GM23338 (cell line): Measurements from ENCODE around the gene FOXF1. TPM values are rescaled to one million over a fixed set of nuclear protein-coding genes. Genes with fewer than 3 reads are reported as not detected.

Experiments
- ATAC-seq: fragments of 200-7000 bp; cut with Tn5 transposase; 3 replicates; pipeline ENCODE4 v1.9.1; 2020
- DNase-seq: peaks from one replicate; pipeline ENCODE4 v3.0.0-alpha.2; 2015; ENCODE audit warnings: low spot score
- H2AFZ ChIP-seq: fragments of 200-600 bp; sonication (generic); 2 replicates; pipeline ENCODE4 v1.8.0; 2016; ENCODE audit warnings: antibody characterized with exemption, mild to moderate bottlenecking, moderate library complexity
- H3F3A ChIP-seq: fragments of 200-600 bp; sonication (generic); replicated peaks from 2 replicates; pipeline ENCODE4 v1.8.0; 2017; ENCODE audit warnings: antibody characterized with exemption, mixed run types, low read depth
- H3K27ac ChIP-seq: fragments of 200-600 bp; sonication (generic); 2 replicates; pipeline ENCODE4 v1.6.1; 2016; ENCODE audit warnings: low read depth
- H3K27me3 ChIP-seq: fragments of 200-600 bp; sonication (generic); 2 replicates; pipeline ENCODE4 v1.8.0; 2016; ENCODE audit warnings: mild to moderate bottlenecking, mixed run types, moderate library complexity; ENCODE audit not compliant: insufficient read depth
- H3K36me3 ChIP-seq: fragments of 200-600 bp; sonication (generic); 2 replicates; pipeline ENCODE4 v1.8.0; 2016; ENCODE audit warnings: mild to moderate bottlenecking; ENCODE audit not compliant: insufficient read depth
- H3K4me1 ChIP-seq: fragments of 200-600 bp; sonication (generic); 2 replicates; pipeline ENCODE4 v1.8.0; 2016; ENCODE audit warnings: mild to moderate bottlenecking, moderate library complexity; ENCODE audit not compliant: insufficient read depth
- H3K4me2 ChIP-seq: fragments of 200-600 bp; sonication (generic); 2 replicates; pipeline ENCODE4 v1.7.1; 2017; ENCODE audit warnings: mixed run types
- H3K4me3 ChIP-seq: fragments of 200-600 bp; sonication (generic); 2 replicates; pipeline ENCODE4 v1.6.1; 2016; ENCODE audit warnings: mixed run types
- H3K79me2 ChIP-seq: fragments of 200-600 bp; sonication (generic); replicated peaks from 2 replicates; pipeline ENCODE4 v1.8.0; 2017; ENCODE audit warnings: mild to moderate bottlenecking; ENCODE audit not compliant: insufficient read depth
- H3K9me2 ChIP-seq: fragments of 200-600 bp; sonication (generic); 2 replicates; pipeline ENCODE4 v1.8.0; 2017; ENCODE audit not compliant: insufficient read depth
- H4K20me1 ChIP-seq: fragments of 200-600 bp; sonication (generic); replicated peaks from 2 replicates; pipeline ENCODE4 v1.8.0; 2017; ENCODE audit warnings: mild to moderate bottlenecking; ENCODE audit not compliant: insufficient read depth
- H3K27ac Mint-ChIP-seq: 2 replicates; pipeline ENCODE4 v1.8.0; 2020; ENCODE audit warnings: inconsistent platforms, mild to moderate bottlenecking, moderate library complexity, mixed read lengths
- H3K27me3 Mint-ChIP-seq: 3 replicates; pipeline ENCODE4 v1.8.0; 2022; ENCODE audit warnings: low read depth, mild to moderate bottlenecking, moderate library complexity, mixed read lengths, inconsistent platforms; ENCODE audit not compliant: insufficient read depth, poor library complexity
- H3K36me3 Mint-ChIP-seq: 3 replicates; pipeline ENCODE4 v1.8.0; 2021; ENCODE audit warnings: low read depth, mild to moderate bottlenecking, inconsistent platforms, moderate library complexity, mixed read lengths
- H3K4me1 Mint-ChIP-seq: 3 replicates; pipeline ENCODE4 v1.8.0; 2020; ENCODE audit warnings: mild to moderate bottlenecking, inconsistent platforms, mixed read lengths
- H3K4me3 Mint-ChIP-seq: 3 replicates; pipeline ENCODE4 v1.8.0; 2021; ENCODE audit warnings: moderate library complexity, mild to moderate bottlenecking, inconsistent platforms, mixed read lengths
- H3K9me3 Mint-ChIP-seq: 3 replicates; pipeline ENCODE4 v1.8.0; 2020; ENCODE audit warnings: moderate library complexity, mild to moderate bottlenecking, inconsistent platforms, mixed read lengths
- ETS1 ChIP-seq: IDR thresholded peaks from 2 replicates; pipeline ENCODE4 v1.6.1; 2016; ENCODE audit warnings: antibody characterized with exemption
- EZH2 ChIP-seq: fragments of 200-600 bp; sonication (generic); IDR thresholded peaks from one replicate; pipeline ENCODE4 v1.8.0; 2017; ENCODE audit warnings: antibody characterized with exemption, mild to moderate bottlenecking, low read depth; ENCODE audit not compliant: unreplicated experiment
- JUNB ChIP-seq: IDR thresholded peaks from one replicate; pipeline ENCODE4 v1.6.1; 2016; ENCODE audit warnings: antibody characterized with exemption; ENCODE audit not compliant: unreplicated experiment
- NANOG ChIP-seq: IDR thresholded peaks from 2 replicates; pipeline ENCODE4 v1.6.1; 2016; ENCODE audit warnings: antibody characterized with exemption, borderline replicate concordance
- POLR2AphosphoS5 ChIP-seq: IDR thresholded peaks from 2 replicates; pipeline ENCODE4 v1.6.1; 2016; ENCODE audit warnings: antibody characterized with exemption, low read depth
- STAT1 ChIP-seq: IDR thresholded peaks from one replicate; pipeline ENCODE4 v1.6.1; 2016; ENCODE audit warnings: antibody characterized with exemption; ENCODE audit not compliant: unreplicated experiment
- ZNF114 ChIP-seq: fragments of 250-450 bp; sonication (Bioruptor Pico); IDR thresholded peaks from 2 replicates; pipeline ENCODE4 v1.5.0; 2020; ENCODE audit warnings: mild to moderate bottlenecking, moderate library complexity
- ZNF331 ChIP-seq: fragments of 250-450 bp; sonication (Bioruptor Pico); IDR thresholded peaks from 2 replicates; pipeline ENCODE4 v1.5.0; 2020; ENCODE audit warnings: low read depth, mild to moderate bottlenecking, moderate library complexity
- ZNF462 ChIP-seq: fragments of 250-450 bp; sonication (Bioruptor Pico); IDR thresholded peaks from 2 replicates; pipeline ENCODE4 v1.5.0; 2020; ENCODE audit warnings: mild to moderate bottlenecking, moderate library complexity
- polyA plus RNA-seq: library from polyadenylated mRNA; unstranded; fragments of >200 nt; fragmentation: Nextera tagmentation; extraction: Ambion mirVana; gene quantifications from 2 replicates; pipeline ENCODE4 v1.2.1, GENCODE V29; 2016
- total RNA-seq: library from RNA; depleted of rRNA; stranded (reverse); fragments of >200 nt; shearing (Covaris generic); gene quantifications from 2 replicates; pipeline ENCODE4 v1.2.3, GENCODE V29; 2014
- TF ChIP-seq, protein P1 (sequence below): IDR thresholded peaks from one replicate; pipeline ENCODE4 v1.6.1; 2018; ENCODE audit warnings: antibody characterized with exemption; ENCODE audit not compliant: unreplicated experiment

FOXF1 gene
- total and polyA plus RNA-seq, 2 experiments from 2014 or later, result 0.10 to 0.15 TPM

DNA sequence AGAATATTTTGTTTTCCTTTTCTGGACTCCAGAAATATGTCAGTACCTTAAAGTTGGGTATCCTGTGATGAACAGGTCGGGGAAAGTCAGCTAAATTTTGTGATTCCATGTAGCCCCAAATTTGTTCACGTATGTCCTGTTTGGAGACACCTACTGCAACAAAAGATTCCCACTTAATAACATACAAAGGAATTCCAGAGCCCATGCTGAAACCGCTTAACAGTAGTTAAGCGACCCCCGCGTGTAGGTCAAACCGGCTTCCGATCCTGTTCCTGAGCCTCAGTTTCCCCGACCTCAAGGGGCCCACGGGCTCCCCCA is 44.2 kb downstream of the FOXF1 start:
- TF ChIP-seq POLR2AphosphoS5, result no peak
- no peak for TF ChIP-seq NANOG
- TF ChIP-seq, protein P1, sequence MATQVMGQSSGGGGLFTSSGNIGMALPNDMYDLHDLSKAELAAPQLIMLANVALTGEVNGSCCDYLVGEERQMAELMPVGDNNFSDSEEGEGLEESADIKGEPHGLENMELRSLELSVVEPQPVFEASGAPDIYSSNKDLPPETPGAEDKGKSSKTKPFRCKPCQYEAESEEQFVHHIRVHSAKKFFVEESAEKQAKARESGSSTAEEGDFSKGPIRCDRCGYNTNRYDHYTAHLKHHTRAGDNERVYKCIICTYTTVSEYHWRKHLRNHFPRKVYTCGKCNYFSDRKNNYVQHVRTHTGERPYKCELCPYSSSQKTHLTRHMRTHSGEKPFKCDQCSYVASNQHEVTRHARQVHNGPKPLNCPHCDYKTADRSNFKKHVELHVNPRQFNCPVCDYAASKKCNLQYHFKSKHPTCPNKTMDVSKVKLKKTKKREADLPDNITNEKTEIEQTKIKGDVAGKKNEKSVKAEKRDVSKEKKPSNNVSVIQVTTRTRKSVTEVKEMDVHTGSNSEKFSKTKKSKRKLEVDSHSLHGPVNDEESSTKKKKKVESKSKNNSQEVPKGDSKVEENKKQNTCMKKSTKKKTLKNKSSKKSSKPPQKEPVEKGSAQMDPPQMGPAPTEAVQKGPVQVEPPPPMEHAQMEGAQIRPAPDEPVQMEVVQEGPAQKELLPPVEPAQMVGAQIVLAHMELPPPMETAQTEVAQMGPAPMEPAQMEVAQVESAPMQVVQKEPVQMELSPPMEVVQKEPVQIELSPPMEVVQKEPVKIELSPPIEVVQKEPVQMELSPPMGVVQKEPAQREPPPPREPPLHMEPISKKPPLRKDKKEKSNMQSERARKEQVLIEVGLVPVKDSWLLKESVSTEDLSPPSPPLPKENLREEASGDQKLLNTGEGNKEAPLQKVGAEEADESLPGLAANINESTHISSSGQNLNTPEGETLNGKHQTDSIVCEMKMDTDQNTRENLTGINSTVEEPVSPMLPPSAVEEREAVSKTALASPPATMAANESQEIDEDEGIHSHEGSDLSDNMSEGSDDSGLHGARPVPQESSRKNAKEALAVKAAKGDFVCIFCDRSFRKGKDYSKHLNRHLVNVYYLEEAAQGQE, result no peak
- no peak for TF ChIP-seq JUNB
- TF ChIP-seq ZNF331, result no peak
- H3K9me3 Mint-ChIP-seq, result peaks cover 5% of the 10 kb centered on the region; the same call in 1 of the 3 replicates
- H3K79me2 ChIP-seq, result no peaks in the 10 kb centered on the region
- peaks cover 4% of the 10 kb centered on the region; the same call in 1 of the 2 replicates for H3K36me3 ChIP-seq
- H3F3A ChIP-seq, result no peaks in the 10 kb centered on the region
- no peaks in the 10 kb centered on the region for H3K4me1 ChIP-seq
- H3K27me3 ChIP-seq, result no peaks in the 10 kb centered on the region
- ATAC-seq, result peak; percentile 12; the same call in 2 of the 3 replicates
- H3K27ac Mint-ChIP-seq, result peak overlapping the region; percentile 97
- peak overlapping the region; percentile 94 for H3K4me3 Mint-ChIP-seq
- H3K4me1 Mint-ChIP-seq, result peaks cover 6% of the 10 kb centered on the region
- H4K20me1 ChIP-seq, result no peaks in the 10 kb centered on the region
- peak overlapping the region; percentile 50; the same call in 1 of the 2 replicates for H3K27ac ChIP-seq
- peaks cover 6% of the 10 kb centered on the region; the same call in 2 of the 3 replicates for H3K36me3 Mint-ChIP-seq
- H3K4me3 ChIP-seq, result peak overlapping the region; percentile 88
- H3K27me3 Mint-ChIP-seq, result peaks cover 12% of the 10 kb centered on the region
- DNase-seq, result no peak
- H2AFZ ChIP-seq, result peak overlapping the region; percentile 93; the same call in 1 of the 2 replicates
- H3K4me2 ChIP-seq, result peak overlapping the region; percentile 87
- peaks cover 2% of the 10 kb centered on the region; the same call in 1 of the 2 replicates for H3K9me2 ChIP-seq

GRCh38 chr16:86554917-86555703 is 44.8 kb downstream of the FOXF1 start, which contains the start of gene MTHFSD:
MTHFSD (minus strand) TSS chr16:86555235; CDS start chr16:86555184, 51 bp downstream.
- H3K36me3 Mint-ChIP-seq, result peaks cover 6% of the 10 kb centered on the region; the same call in 2 of the 3 replicates
- no peaks in the 10 kb centered on the region for H3K27me3 ChIP-seq
- peak within 1 kb of the TSS; percentile 88 for H3K4me3 ChIP-seq
- peaks cover 2% of the 10 kb centered on the region; the same call in 1 of the 2 replicates for H3K9me2 ChIP-seq
- H3K27me3 Mint-ChIP-seq, result peaks cover 12% of the 10 kb centered on the region
- peak; percentile 92 for ATAC-seq
- H2AFZ ChIP-seq, result peak within 1 kb of the TSS; percentile 93
- H3K79me2 ChIP-seq, result no peaks in the 10 kb centered on the region
- H3K4me3 Mint-ChIP-seq, result peak within 1 kb of the TSS; percentile 94
- peak within 1 kb of the TSS; percentile 50; the same call in 1 of the 2 replicates for H3K27ac ChIP-seq
- H3K9me3 Mint-ChIP-seq, result peaks cover 5% of the 10 kb centered on the region; the same call in 1 of the 3 replicates
- H3K4me2 ChIP-seq, result peak within 1 kb of the TSS; percentile 87
- H3K27ac Mint-ChIP-seq, result peak within 1 kb of the TSS; percentile 97
- H4K20me1 ChIP-seq, result no peaks in the 10 kb centered on the region
- no peaks in the 10 kb centered on the region for H3K4me1 ChIP-seq
- H3F3A ChIP-seq, result no peaks in the 10 kb centered on the region
- peak; percentile 93 for DNase-seq
- H3K36me3 ChIP-seq, result peaks cover 4% of the 10 kb centered on the region; the same call in 1 of the 2 replicates
- H3K4me1 Mint-ChIP-seq, result peaks cover 6% of the 10 kb centered on the region
- TF ChIP-seq ZNF462 (CRISPR knock-in tag) (no peak), EZH2 (no peak), JUNB (no peak), POLR2AphosphoS5 (peak; percentile 82), ZNF331 (no peak), ZNF114 (CRISPR knock-in tag) (no peak), ETS1 (no peak), STAT1 (no peak)
